NK-92 (cell line): ENCODE measurements around the gene PTPRN2.
"Not testable (repeated sequence)": the region's sequence is repeated elsewhere in the genome, so short reads cannot be mapped to it uniquely, and the experiment has no call there.

Source experiments
- DNase-seq: peaks from one replicate; lab custom pipeline; 2025; ENCODE audit not compliant: unreplicated experiment; lab: John Stamatoyannopoulos, UW

Gene PTPRN2

GRCh38 chr7:157599491-157599890, 988.1 kb downstream of the PTPRN2 start:
- DNase-seq: no peak

- DNase-seq: no peak
These were observed 990.1 kb downstream of the PTPRN2 start for GRCh38 chr7:157597562-157597961.

DNA sequence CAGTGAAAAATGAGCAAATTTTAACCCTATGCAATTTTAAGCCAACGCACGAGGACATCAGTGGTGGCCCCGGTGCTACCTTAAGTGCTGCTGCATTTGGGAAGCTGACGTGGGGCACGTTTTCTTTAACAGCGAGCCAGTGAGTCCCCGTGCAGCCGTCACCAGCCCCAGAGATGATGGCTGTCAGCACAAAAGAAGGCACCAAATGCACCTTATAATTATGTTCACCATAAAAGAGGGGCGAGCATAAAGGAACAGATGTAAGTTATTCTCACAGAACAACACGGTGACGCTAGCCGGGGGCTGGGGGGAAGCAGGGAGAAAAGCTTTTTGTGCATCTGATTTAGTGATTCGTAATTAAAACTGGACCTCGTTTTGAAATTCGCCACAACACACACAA, 990.7 kb downstream of the PTPRN2 start:
- DNase-seq: no peak

DNA sequence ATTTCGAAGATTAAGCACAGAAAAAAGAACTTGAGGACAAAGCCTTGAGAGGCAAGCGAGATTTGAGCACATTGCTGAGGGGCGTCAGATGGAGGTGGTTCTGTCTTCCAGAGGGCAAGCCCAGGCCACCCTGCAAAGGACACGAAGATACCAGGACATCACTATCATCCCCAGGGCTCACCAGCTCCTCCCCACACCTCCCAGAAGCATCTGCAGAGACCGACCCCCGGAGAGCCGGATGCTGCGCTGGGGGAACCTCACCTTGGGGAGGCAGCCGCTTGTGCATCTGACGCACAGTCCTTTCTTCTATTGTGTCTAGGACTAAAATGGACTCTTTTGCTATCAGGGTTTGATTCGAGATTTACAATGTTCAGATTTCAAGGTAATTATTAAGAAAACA, 991.2 kb downstream of the PTPRN2 start:
- no peak for DNase-seq

- DNase-seq: no peak
These were observed 991.6 kb downstream of the PTPRN2 start for GRCh38 chr7:157596026-157596425.

GRCh38 chr7:157595086-157595855, 992.4 kb downstream of the PTPRN2 start:
- DNase-seq: no peak

- DNase-seq: no peak
These were observed 993.3 kb downstream of the PTPRN2 start for GRCh38 chr7:157594306-157594705.

- DNase-seq: no peak
These were observed 994.1 kb downstream of the PTPRN2 start for GRCh38 chr7:157593541-157593940.

DNA sequence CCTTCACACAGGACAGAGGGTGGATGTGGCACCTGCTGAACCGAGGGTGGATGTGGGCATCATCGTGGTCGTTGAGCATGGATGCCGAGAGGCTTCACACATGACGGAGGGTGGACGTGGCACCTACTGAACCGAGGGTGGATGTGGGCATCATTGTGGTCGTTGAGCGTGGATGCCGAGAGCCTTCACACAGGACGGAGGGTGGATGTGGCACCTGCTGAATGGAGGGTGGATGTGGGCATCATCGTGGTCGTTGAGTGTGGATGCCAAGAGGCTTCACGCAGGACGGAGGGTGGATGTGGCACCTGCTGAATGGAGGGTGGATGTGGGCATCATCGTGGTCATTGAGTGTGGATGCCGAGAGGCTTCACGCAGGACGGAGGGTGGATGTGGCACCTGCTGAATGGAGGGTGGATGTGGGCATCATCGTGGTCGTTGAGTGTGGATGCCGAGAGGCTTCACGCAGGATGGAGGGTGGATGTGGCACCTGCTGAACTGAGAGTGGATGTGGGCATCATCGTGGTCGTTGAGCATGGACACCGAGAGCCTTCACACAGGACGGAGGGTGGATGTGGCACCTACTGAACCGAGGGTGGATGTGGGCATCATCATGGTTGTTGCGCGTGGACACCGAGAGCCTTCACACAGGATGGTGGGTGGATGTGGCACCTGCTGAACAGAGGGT, 994.8 kb downstream of the PTPRN2 start:
- DNase-seq: not testable (repeated sequence)

DNA sequence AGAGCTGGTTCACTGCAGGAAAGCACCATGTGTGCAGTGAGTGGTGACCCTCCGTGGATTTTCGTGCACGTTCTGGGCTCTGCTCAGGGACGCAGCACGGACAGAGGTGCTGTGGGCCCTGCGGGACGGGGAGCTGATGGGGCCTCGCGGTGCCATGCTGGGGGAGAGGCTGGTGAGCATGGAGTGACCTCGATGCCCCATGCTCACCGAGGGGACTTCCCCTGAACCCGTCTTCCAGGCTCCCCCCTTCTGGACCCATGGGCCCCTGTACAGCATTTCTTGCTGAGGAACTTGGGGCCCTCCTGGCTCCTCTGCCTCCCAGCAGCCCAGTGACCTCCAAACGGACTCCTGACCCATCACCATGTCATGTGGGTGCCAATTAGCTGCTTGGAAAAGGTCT, 997.1 kb downstream of the PTPRN2 start:
- DNase-seq: no peak

- DNase-seq: no peak
These were observed 997.9 kb downstream of the PTPRN2 start for GRCh38 chr7:157589680-157590079.

- no peak for DNase-seq
These were observed 999.6 kb downstream of the PTPRN2 start for GRCh38 chr7:157587805-157588560.

DNA sequence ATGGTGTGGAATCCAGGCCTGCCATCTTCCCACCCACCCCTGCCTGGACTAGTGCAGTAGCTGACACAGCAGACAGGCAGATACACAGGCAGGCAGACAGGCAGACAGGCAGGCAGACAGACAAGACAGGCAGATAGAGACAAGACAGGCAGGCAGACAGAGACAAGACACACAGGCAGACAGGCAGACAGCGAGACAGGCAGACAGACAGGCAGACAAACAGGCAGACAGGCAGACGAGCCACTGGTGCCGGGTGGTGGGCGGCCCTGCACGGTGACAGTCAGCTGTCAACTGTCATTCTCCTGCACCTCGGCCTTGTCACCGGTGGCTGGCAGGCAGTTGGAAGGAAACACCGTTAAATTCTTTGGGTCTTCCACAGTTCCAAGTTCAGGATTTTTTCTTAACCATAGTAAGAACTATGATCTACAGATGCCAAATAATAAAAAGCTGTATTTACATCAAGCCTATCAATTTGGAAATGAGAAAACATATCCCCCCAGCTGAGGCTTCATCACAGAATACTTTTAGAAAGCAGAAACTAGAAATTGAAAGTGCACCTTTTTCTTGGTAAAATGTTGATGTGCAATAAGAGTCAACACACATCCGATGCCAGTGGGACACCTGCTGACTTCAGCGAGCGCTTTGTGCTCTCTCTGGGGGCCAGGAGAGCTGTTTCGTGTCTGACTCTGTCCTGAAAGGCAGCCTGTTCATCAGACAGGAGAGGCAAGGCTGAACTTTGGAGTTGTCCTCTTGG, 1000.4 kb downstream of the PTPRN2 start:
- DNase-seq: no peak

- DNase-seq: no peak
These were observed 1001.1 kb downstream of the PTPRN2 start for GRCh38 chr7:157586426-157586955.

- no peak for DNase-seq
These were observed 1002.3 kb downstream of the PTPRN2 start for GRCh38 chr7:157585113-157585861.

DNA sequence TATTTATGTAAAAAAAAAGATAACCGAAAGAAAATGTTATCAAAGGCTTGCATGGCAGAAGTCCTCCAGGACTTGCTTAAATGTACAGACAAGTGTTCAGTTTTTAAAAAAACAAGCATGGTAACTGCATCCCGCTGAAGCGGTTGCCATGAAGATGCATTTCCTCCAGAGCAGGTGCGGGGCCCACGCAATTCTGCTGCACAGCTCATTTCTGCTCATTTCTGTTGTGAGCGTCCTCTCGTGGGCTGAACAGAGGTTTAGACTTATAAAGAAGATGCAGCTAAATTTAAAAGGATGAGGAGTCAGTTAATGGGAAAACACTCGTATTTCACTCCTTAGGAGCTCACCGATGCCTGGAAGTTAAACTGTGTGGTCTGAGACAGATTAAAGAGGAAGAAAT, 1003.2 kb downstream of the PTPRN2 start:
- no peak for DNase-seq

DNA sequence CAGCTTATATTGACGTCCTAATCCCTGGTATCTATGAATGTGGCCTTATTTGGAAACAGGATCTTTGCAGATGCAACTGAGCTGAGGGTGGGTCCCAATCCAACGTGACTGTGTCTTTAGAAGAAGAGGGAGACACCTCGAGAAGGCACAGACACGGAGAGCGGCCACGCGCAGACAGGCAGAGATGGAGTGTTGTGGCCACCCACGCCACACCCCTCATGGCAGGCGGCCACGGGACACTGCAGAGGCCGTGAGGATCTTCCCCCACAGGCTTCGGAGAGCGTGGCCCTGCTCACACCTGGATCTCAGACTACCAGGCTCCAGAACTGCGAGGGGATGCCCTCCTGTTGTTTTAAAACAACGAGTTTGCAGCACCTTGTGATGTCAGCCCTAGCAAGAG, 1005.9 kb downstream of the PTPRN2 start:
- no peak for DNase-seq

- DNase-seq: no peak
These were observed 1007.3 kb downstream of the PTPRN2 start for GRCh38 chr7:157580324-157580723.

DNA sequence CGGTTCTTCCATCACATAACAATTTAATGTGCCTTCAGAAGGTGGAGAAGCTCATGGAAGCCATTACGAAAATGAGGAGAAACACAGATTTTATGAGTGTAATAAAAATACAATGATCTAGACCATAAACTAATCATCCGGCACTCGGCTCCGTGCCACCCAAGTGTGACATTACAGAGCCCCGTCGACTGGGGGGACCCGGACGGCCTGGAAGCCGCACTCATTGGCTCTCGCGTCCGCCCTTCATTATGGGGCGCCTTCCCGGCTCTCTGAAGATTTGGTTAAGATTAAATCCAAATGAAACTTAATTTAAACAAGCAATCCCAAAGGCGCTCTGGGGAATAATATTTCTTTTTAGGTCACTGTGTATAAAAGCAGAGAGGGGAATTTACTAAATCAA, 1008.2 kb downstream of the PTPRN2 start:
- DNase-seq: no peak

- DNase-seq: no peak
These were observed 1009.8 kb downstream of the PTPRN2 start for GRCh38 chr7:157577796-157578339.
